ENCODE results near the gene FBXW5. TPM values are rescaled to one million over a fixed set of nuclear protein-coding genes. Genes with fewer than 3 reads are reported as not detected.

FBXW5 gene
- total RNA-seq, 2 experiments from 2014 or later: 54.4 to 66.4 TPM

GRCh38 chr9:136910197-136910900, 34.2 kb downstream of the FBXW5 start:
- H3K27me3 Mint-ChIP-seq: no peaks in the 10 kb centered on the region

GRCh38 chr9:136907011-136907914, 37.3 kb downstream of the FBXW5 start:
- ATAC-seq (no peak), DNase-seq (no peak)
- intact Hi-C loops (cut with DNase I, micrococcal nuclease): no loop called here
- ChIA-PET CTCF (interaction anchor here (0.8 kb wide), 1 partner anchor 14 kb away, joined by 6 read pairs; no protein-coding TSS in a partner anchor), POLR2A (no interaction called here)
- H3K27me3 Mint-ChIP-seq: no peaks in the 10 kb centered on the region
- peaks cover 22% of the 10 kb centered on the region for H3K4me1 Mint-ChIP-seq
- H3K36me3 Mint-ChIP-seq (ENCODE audit: low read depth): peaks cover 60% of the 10 kb centered on the region
- no peak overlapping the region for H3K27ac Mint-ChIP-seq
- no peak overlapping the region for H3K4me3 Mint-ChIP-seq
- no peaks in the 10 kb centered on the region for H3K9me3 Mint-ChIP-seq (ENCODE audit: low read depth)

More at GRCh38 chr9:136910197-136910900, 34.2 kb downstream of the FBXW5 start:
- intact Hi-C loops (cut with DNase I, micrococcal nuclease): no loop called here
- H3K4me1 Mint-ChIP-seq: peaks cover 8% of the 10 kb centered on the region
- H3K4me3 Mint-ChIP-seq: no peak overlapping the region
- ChIA-PET POLR2A (no interaction called here), CTCF (interaction anchor here (0.7 to 1.2 kb wide), 3 partner anchors 12 to 97 kb away, joined by 3 read pairs; no protein-coding TSS in a partner anchor)
- H3K27ac Mint-ChIP-seq: no peak overlapping the region
- ATAC-seq (no peak), DNase-seq (no peak)
- H3K9me3 Mint-ChIP-seq (ENCODE audit: low read depth): no peaks in the 10 kb centered on the region
- peaks cover 45% of the 10 kb centered on the region for H3K36me3 Mint-ChIP-seq (ENCODE audit: low read depth)

GRCh38 chr9:136906266-136906665, 38.3 kb downstream of the FBXW5 start:
- H3K4me1 Mint-ChIP-seq: peaks cover 32% of the 10 kb centered on the region
- no peaks in the 10 kb centered on the region for H3K9me3 Mint-ChIP-seq (ENCODE audit: low read depth)
- ATAC-seq: no peak
- ChIA-PET POLR2A (no interaction called here), CTCF (no interaction called here)
- peak overlapping the region; percentile 38 for H3K27ac Mint-ChIP-seq
- H3K27me3 Mint-ChIP-seq: no peaks in the 10 kb centered on the region
- DNase-seq: no peak
- intact Hi-C loops (cut with DNase I, micrococcal nuclease): no loop called here
- no peak overlapping the region for H3K4me3 Mint-ChIP-seq
- H3K36me3 Mint-ChIP-seq (ENCODE audit: low read depth): peaks cover 64% of the 10 kb centered on the region

- intact Hi-C loops (cut with DNase I, micrococcal nuclease): loop anchor here in 1 of 2 experiments (5.0 kb wide), 2 partner anchors 39 to 56 kb away; partner anchors contain the start of genes FBXW5 and PHPT1
- peak overlapping the region; percentile 85 for H3K27ac Mint-ChIP-seq
- no peaks in the 10 kb centered on the region for H3K27me3 Mint-ChIP-seq
- ChIA-PET CTCF (interaction anchor here (0.8 to 2.3 kb wide), 3 partner anchors 21 to 334 kb away, joined by 3 to 10 read pairs (median 3); partner anchors contain the start of gene AJM1), POLR2A (interaction anchor here (1.9 kb wide), 1 partner anchor 17 kb away, joined by 8 read pairs; the partner anchor contains the start of gene TRAF2)
- ATAC-seq (no peak), DNase-seq (no peak)
- H3K4me3 Mint-ChIP-seq: peak overlapping the region; percentile 32
- H3K9me3 Mint-ChIP-seq (ENCODE audit: low read depth): no peaks in the 10 kb centered on the region
- peaks cover 68% of the 10 kb centered on the region for H3K36me3 Mint-ChIP-seq (ENCODE audit: low read depth)
- peaks cover 41% of the 10 kb centered on the region for H3K4me1 Mint-ChIP-seq
Measured at GRCh38 chr9:136903041-136903554, 41.4 kb downstream of the FBXW5 start.

GRCh38 chr9:136902259-136902821, 42.2 kb downstream of the FBXW5 start:
- intact Hi-C loops (cut with DNase I, micrococcal nuclease): loop anchor here (1.0 to 5.0 kb wide), 9 partner anchors 16 to 111 kb away; partner anchors contain the start of genes FBXW5 (in 2 of the 2), PHPT1 (in 2 of the 2), EDF1 (in 1 of the 2) and RABL6 (in 1 of the 2)
- Mint-ChIP-seq H3K4me1 (peaks cover 41% of the 10 kb centered on the region), H3K36me3 (ENCODE audit: low read depth) (peaks cover 60% of the 10 kb centered on the region)

GRCh38 chr9:136901516-136902258, 42.9 kb downstream of the FBXW5 start:
- Mint-ChIP-seq H3K27ac (peak overlapping the region; percentile 98), H3K36me3 (ENCODE audit: low read depth) (peaks cover 54% of the 10 kb centered on the region), H3K27me3 (no peaks in the 10 kb centered on the region), H3K4me3 (peak overlapping the region; percentile 62), H3K4me1 (peaks cover 41% of the 10 kb centered on the region), H3K9me3 (ENCODE audit: low read depth) (no peaks in the 10 kb centered on the region)
- DNase-seq (peak; percentile 85), ATAC-seq (peak; percentile 67)
- intact Hi-C loops (cut with DNase I, micrococcal nuclease): loop anchor here (1.0 to 5.0 kb wide), 9 partner anchors 15 to 110 kb away; partner anchors contain the start of genes FBXW5 (in 2 of the 2), PHPT1 (in 2 of the 2), EDF1 (in 1 of the 2) and RABL6 (in 1 of the 2)
- CTCF ChIA-PET: interaction anchor here (0.6 to 2.3 kb wide), 5 partner anchors 13 to 335 kb away, joined by 3 to 10 read pairs (median 3); partner anchors contain the start of gene AJM1
- POLR2A ChIA-PET: interaction anchor here (0.6 to 1.9 kb wide), 5 partner anchors 16 to 552 kb away, joined by 3 to 8 read pairs (median 5); partner anchors contain the start of gene TRAF2

More at GRCh38 chr9:136902259-136902821, 42.2 kb downstream of the FBXW5 start:
- CTCF ChIA-PET: interaction anchor here (0.8 to 2.3 kb wide), 5 partner anchors 14 to 334 kb away, joined by 3 to 10 read pairs (median 3); partner anchors contain the start of gene AJM1
- Mint-ChIP-seq H3K27me3 (no peaks in the 10 kb centered on the region), H3K9me3 (ENCODE audit: low read depth) (no peaks in the 10 kb centered on the region), H3K4me3 (peak overlapping the region; percentile 62), H3K27ac (peak overlapping the region; percentile 98)
- peak; percentile 85 for ATAC-seq
- DNase-seq: peak; percentile 93
- POLR2A ChIA-PET: interaction anchor here (0.6 to 1.9 kb wide), 4 partner anchors 16 to 551 kb away, joined by 3 to 8 read pairs (median 4); partner anchors contain the start of gene TRAF2

- CTCF ChIA-PET: interaction anchor here (0.6 to 2.3 kb wide), 4 partner anchors 13 to 273 kb away, joined by 3 to 10 read pairs (median 4); partner anchors contain the start of gene AJM1
- intact Hi-C loops (cut with DNase I, micrococcal nuclease): loop anchor here in 1 of 2 experiments (5.0 kb wide), 2 partner anchors 41 to 54 kb away; partner anchors contain the start of genes FBXW5 and PHPT1
Measured at GRCh38 chr9:136900988-136901515, 43.5 kb downstream of the FBXW5 start.

GRCh38 chr9:136900556-136900955, 44.0 kb downstream of the FBXW5 start:
- DNase-seq (no peak), ATAC-seq (no peak)
- no peaks in the 10 kb centered on the region for H3K9me3 Mint-ChIP-seq (ENCODE audit: low read depth)
- H3K27me3 Mint-ChIP-seq: no peaks in the 10 kb centered on the region
- CTCF ChIA-PET: interaction anchor here (0.7 kb wide), 1 partner anchor 272 kb away, joined by 3 read pairs; no protein-coding TSS in a partner anchor
- H3K4me3 Mint-ChIP-seq: no peak overlapping the region
- H3K4me1 Mint-ChIP-seq: peaks cover 37% of the 10 kb centered on the region
- peak overlapping the region; percentile 84 for H3K27ac Mint-ChIP-seq
- peaks cover 47% of the 10 kb centered on the region for H3K36me3 Mint-ChIP-seq (ENCODE audit: low read depth)
- POLR2A ChIA-PET: no interaction called here
- intact Hi-C loops (cut with DNase I, micrococcal nuclease): loop anchor here in 1 of 2 experiments (5.0 kb wide), 2 partner anchors 42 to 53 kb away; partner anchors contain the start of genes FBXW5 and PHPT1

More at GRCh38 chr9:136900988-136901515, 43.5 kb downstream of the FBXW5 start:
- no peak overlapping the region for H3K4me3 Mint-ChIP-seq
- no peak for ATAC-seq
- H3K4me1 Mint-ChIP-seq: peaks cover 39% of the 10 kb centered on the region
- H3K27ac Mint-ChIP-seq: peak overlapping the region; percentile 98
- H3K9me3 Mint-ChIP-seq (ENCODE audit: low read depth): no peaks in the 10 kb centered on the region
- H3K27me3 Mint-ChIP-seq: no peaks in the 10 kb centered on the region
- H3K36me3 Mint-ChIP-seq (ENCODE audit: low read depth): peaks cover 50% of the 10 kb centered on the region
- POLR2A ChIA-PET: interaction anchor here (0.6 to 1.9 kb wide), 2 partner anchors 15 to 23 kb away, joined by 6 to 8 read pairs; partner anchors contain the start of gene TRAF2
- no peak for DNase-seq

GRCh38 chr9:136899196-136899595, 45.3 kb downstream of the FBXW5 start:
- H3K27ac Mint-ChIP-seq: peak overlapping the region; percentile 65

More at GRCh38 chr9:136899196-136899595, 45.3 kb downstream of the FBXW5 start:
- Mint-ChIP-seq H3K4me3 (no peak overlapping the region), H3K36me3 (ENCODE audit: low read depth) (peaks cover 40% of the 10 kb centered on the region), H3K9me3 (ENCODE audit: low read depth) (no peaks in the 10 kb centered on the region), H3K4me1 (peaks cover 37% of the 10 kb centered on the region), H3K27me3 (no peaks in the 10 kb centered on the region)
- POLR2A ChIA-PET: no interaction called here
- intact Hi-C loops (cut with DNase I, micrococcal nuclease): no loop called here
- DNase-seq: no peak
- CTCF ChIA-PET: interaction anchor here (0.6 kb wide), 1 partner anchor 223 kb away, joined by 3 read pairs; no protein-coding TSS in a partner anchor
- ATAC-seq: no peak
